ENCODE data around the gene C10orf95. TPM values are rescaled to one million over a fixed set of nuclear protein-coding genes. Genes with fewer than 3 reads are reported as not detected.
A peak's percentile ranks its signal among the peaks of the same experiment; 100 is the strongest.

C10orf95 gene
- total and polyA plus RNA-seq, 10 donors = 0.06 to 0.77 (median 0.33) TPM; not detected in 3

- peak overlapping the region in 6 of 8 donors; percentile 8 to 93 (median 79) for H3K27ac ChIP-seq
- 65 to 88% (median 85%) methylated on average over 5 of the region's 5 CpGs for WGBS, 5 donors
- no peak overlapping the region for H3K4me3 ChIP-seq
- H3K4me1 ChIP-seq = peaks cover 8 to 76% (median 35%) of the 10 kb centered on the region in 6 donors
- DNase-seq = no peak
- intact Hi-C loops (cut with DNase I; ENCODE audit: low total_unique reads) = no loop called here
- H3K27me3 ChIP-seq (replicated peaks in 1 of 7) = no peaks in the 10 kb centered on the region
- H3K36me3 ChIP-seq = peaks cover 0 to 37% (median 8%) of the 10 kb centered on the region in 6 donors
- TF ChIP-seq, protein P1, sequence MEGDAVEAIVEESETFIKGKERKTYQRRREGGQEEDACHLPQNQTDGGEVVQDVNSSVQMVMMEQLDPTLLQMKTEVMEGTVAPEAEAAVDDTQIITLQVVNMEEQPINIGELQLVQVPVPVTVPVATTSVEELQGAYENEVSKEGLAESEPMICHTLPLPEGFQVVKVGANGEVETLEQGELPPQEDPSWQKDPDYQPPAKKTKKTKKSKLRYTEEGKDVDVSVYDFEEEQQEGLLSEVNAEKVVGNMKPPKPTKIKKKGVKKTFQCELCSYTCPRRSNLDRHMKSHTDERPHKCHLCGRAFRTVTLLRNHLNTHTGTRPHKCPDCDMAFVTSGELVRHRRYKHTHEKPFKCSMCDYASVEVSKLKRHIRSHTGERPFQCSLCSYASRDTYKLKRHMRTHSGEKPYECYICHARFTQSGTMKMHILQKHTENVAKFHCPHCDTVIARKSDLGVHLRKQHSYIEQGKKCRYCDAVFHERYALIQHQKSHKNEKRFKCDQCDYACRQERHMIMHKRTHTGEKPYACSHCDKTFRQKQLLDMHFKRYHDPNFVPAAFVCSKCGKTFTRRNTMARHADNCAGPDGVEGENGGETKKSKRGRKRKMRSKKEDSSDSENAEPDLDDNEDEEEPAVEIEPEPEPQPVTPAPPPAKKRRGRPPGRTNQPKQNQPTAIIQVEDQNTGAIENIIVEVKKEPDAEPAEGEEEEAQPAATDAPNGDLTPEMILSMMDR (IDR thresholded peaks at IDR 0.05 in 8 of 11, conservative IDR thresholded peaks at IDR 0.05 in 3 of 11) = no peak
- no peak for TF ChIP-seq POLR2A (IDR thresholded peaks at IDR 0.05)
- no peak for TF ChIP-seq POLR2AphosphoS5 (IDR thresholded peaks at IDR 0.05)
- no peaks in the 10 kb centered on the region for H3K9me3 ChIP-seq
Measured at GRCh38 chr10:102453502-102453901, 2.2 kb upstream of the C10orf95 start.

DNA sequence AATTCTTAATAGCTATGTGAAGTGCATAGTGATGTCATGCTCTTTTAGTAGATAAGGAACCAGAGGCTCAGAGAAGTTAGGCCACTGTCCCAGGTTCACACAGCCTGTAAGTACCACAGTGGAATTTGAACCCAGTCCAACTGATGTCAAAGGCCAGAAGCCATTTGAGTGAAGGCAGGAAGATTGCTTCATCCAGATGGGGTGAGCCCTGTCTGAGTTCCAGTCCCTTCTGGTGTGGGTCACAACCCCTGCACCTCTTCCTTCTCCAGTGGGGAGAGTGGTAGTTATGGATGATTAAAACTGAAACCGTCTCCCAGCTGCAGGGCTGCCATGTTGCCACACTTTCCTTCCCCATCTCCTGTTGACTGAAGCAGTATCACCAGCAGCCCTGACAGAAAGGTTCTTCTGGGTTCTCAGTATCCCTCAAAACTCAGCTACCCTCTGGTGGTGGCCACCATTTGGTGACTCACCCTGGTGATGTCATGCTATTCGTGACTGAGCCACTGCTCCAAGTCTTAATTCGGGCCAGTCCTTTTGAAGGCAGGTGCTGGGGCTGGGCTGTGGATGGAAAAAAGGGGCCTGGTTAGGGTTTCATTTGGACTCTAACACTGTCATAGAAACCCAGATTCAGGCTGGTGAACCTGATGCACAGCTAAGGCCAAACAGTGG, 1.5 kb upstream of the C10orf95 start:
- Histone ChIP-seq H3K9me3 (no peaks in the 10 kb centered on the region), H3K27ac (peak overlapping the region in 6 of 8 donors; percentile 34 to 93 (median 79)), H3K4me3 (no peak overlapping the region), H3K36me3 (peaks cover 0 to 37% (median 8%) of the 10 kb centered on the region in 6 donors), H3K4me1 (peaks cover 8 to 76% (median 35%) of the 10 kb centered on the region in 6 donors), H3K27me3 (replicated peaks in 1 of 7) (no peaks in the 10 kb centered on the region)
- 37 to 73% (median 54%) methylated on average over 3 of the region's 3 CpGs for WGBS, 5 donors
- TF ChIP-seq POLR2A (IDR thresholded peaks at IDR 0.05) (no peak), POLR2AphosphoS5 (IDR thresholded peaks at IDR 0.05) (peak in 1 of 3 donors; percentile 67)
- TF ChIP-seq, protein P1 (IDR thresholded peaks at IDR 0.05 in 8 of 11, conservative IDR thresholded peaks at IDR 0.05 in 3 of 11) = no peak
- DNase-seq = no peak
- intact Hi-C loops (cut with DNase I; ENCODE audit: low total_unique reads) = no loop called here

DNA sequence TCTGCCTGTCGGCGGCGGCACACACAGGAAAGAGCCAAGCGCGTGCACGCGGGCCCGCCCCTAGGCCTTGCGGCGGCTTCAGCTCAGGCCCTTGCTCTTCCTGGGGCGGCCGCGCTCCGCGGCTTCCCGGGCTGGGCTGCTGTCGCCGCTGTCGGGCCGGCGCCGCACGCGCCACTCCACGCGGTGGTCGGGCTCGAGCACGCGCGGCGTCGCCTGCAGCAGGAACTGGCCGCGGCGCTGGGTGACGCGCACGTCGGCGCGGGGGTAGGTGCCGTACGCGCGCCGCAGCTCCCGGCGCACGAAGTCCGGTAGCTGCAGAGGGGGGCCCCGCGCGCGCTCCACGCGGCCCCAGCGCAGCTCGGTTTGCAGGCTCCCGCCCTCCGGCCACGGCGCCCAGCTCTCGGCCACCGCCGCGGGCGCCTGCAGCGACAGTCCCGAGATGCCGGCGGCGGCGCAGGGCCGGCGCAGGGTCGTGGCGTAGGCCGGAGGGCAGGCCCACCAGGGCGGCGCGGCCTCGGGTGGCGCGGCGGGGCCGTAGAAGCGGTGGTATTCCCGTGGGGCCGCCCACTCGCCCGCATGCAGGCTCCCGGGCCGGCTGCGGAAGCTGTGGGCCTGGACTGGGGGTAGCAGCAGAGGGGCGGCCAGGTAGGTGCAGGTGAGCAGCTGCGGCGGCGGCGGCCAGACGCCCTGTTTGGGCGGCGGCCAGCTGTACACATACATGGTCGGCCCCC, 804 bp downstream of the C10orf95 start:
- H3K36me3 ChIP-seq = peaks cover 0 to 29% (median 5%) of the 10 kb centered on the region in 6 donors
- intact Hi-C loops (cut with DNase I; ENCODE audit: low total_unique reads) = no loop called here
- peak overlapping the region; percentile 67 to 95 (median 88) for H3K27ac ChIP-seq
- WGBS, 5 donors = 0 to 1% (median 0%) methylated on average over 44 to 104 of the region's 104 CpGs
- peak; percentile 99 for DNase-seq
- TF ChIP-seq, protein P1 (IDR thresholded peaks at IDR 0.05 in 8 of 11, conservative IDR thresholded peaks at IDR 0.05 in 3 of 11) = peak in 3 of 11 experiments; percentile 12 to 36 (median 35)
- peak; percentile 76 to 87 (median 86) for TF ChIP-seq POLR2AphosphoS5 (IDR thresholded peaks at IDR 0.05)
- peak in 2 of 3 donors; percentile 3 to 9 for TF ChIP-seq POLR2A (IDR thresholded peaks at IDR 0.05)
- no peaks in the 10 kb centered on the region for H3K27me3 ChIP-seq (replicated peaks in 1 of 7)
- H3K4me3 ChIP-seq = peak overlapping the region; percentile 63 to 98 (median 81)
- H3K4me1 ChIP-seq = peaks cover 8 to 60% (median 35%) of the 10 kb centered on the region in 6 donors
- no peaks in the 10 kb centered on the region for H3K9me3 ChIP-seq

DNA sequence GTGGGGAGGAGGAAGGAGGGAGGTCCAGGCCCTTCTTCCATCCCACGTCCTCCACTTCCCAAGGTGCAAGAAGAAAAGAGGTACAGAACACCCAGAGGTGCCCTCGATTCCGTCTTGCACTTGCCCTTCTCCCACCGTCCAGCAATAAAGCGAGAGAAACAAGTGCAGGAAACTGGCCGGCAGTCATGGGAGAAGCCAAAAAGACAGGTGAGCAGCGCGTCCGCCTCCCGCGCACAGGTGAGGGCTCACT, 1.3 kb downstream of the C10orf95 start:
- no peaks in the 10 kb centered on the region for H3K9me3 ChIP-seq
- DNase-seq = no peak

More for the DNA sequence above, 1.3 kb downstream of the C10orf95 start:
- TF ChIP-seq POLR2AphosphoS5 (IDR thresholded peaks at IDR 0.05) = no peak
- peak in 2 of 3 donors; percentile 53 to 67 for TF ChIP-seq POLR2A (IDR thresholded peaks at IDR 0.05)
- WGBS, 5 donors = 0 to 2% (median 1%) methylated on average over 11 of the region's 11 CpGs
- Histone ChIP-seq H3K36me3 (peaks cover 0 to 24% (median 3%) of the 10 kb centered on the region in 6 donors), H3K4me1 (peaks cover 8 to 55% (median 35%) of the 10 kb centered on the region in 6 donors), H3K27me3 (replicated peaks in 1 of 7) (no peaks in the 10 kb centered on the region), H3K4me3 (peak overlapping the region; percentile 63 to 98 (median 81)), H3K27ac (peak overlapping the region; percentile 67 to 95 (median 88))
- intact Hi-C loops (cut with DNase I; ENCODE audit: low total_unique reads) = no loop called here

All from spleen (tissue), 11 donors.